HG02943 (cell line): ENCODE results near the gene STH.

Experiments
- ATAC-seq: cut with Tn5 transposase; IDR thresholded peaks from one replicate; pipeline ENCODE4 v1.9.1; 2021; ENCODE audit warnings: mild to moderate bottlenecking, low read depth, moderate library complexity; ENCODE audit not compliant: unreplicated experiment

Gene STH

DNA sequence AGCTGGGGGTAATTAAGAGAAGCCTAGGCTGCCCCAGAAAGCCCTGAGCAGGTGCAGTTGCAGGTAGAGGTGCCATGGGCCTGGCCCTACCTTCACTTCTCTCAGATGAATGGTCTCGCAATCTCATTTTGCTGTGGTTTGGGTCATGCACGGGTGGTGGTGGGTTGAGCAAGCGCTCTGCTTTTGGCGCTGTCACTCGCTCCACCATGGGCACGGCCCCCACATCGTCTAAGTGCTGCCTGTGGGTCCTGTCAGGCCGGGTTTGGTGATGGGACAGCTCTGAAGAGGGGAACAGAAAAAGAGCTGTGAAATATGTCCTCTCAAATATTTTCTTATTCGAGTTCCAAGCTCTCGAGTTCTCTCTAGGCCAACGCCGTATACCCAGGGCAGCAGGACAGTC lies 39.9 kb downstream of the STH start:
- no peak for ATAC-seq

GRCh38 chr17:46039592-46040186 lies 40.6 kb downstream of the STH start:
- no peak for ATAC-seq

- no peak for ATAC-seq
These were observed 43.2 kb downstream of the STH start for GRCh38 chr17:46042246-46042645.

GRCh38 chr17:46042925-46043324 lies 43.9 kb downstream of the STH start:
- no peak for ATAC-seq

- ATAC-seq: no peak
These were observed 44.6 kb downstream of the STH start for GRCh38 chr17:46043606-46044005.

DNA sequence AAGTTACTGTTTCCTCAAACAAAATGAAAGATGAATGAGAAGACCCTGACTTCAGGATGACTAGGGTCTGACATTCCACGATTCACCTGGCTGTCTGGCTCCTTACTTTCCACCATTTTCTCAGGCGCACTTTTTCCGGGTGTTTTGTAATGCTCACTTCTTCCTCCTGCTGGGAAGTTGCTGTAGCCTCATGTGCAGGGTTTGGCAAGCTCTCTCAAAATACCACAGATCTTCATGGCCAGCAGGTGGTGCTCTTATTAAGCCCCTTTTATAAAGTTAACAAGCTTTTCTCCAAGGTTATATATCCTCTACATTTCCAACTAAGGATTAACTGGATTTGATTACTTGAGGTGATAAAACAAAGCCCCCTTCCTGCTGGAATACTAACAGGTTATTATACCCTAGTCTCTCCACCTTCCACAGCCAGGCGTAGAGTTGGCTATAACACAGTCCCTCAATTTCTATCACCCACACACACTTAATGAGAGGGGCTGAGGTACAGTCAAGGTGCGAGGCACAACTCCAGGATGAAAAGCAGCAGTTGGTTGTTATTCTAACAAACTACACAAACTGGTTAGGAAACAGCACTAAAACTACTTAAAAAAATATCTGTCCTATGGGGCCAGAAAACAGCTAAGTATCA lies 45.4 kb downstream of the STH start:
- no peak for ATAC-seq

GRCh38 chr17:46044989-46045388 lies 45.9 kb downstream of the STH start:
- no peak for ATAC-seq

DNA sequence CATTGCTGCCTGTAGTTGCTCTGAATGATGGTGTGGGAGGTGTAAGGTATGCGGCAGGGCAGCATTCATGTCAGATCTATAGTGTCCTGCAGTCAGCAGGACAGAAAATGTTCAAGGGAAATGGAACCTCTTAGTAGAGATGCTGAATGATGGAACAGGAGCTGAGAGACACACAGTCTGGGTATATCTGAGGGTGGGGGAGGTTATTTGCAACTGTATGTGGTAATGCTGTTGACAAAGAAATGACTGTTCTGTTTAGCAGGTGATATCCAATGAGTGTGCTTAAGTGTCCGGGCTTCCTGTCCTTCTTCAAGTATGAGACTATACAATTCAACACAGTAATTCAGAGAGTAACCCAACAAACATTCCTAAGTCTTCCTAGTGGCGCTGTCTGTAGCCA lies 46.6 kb downstream of the STH start:
- ATAC-seq: no peak

DNA sequence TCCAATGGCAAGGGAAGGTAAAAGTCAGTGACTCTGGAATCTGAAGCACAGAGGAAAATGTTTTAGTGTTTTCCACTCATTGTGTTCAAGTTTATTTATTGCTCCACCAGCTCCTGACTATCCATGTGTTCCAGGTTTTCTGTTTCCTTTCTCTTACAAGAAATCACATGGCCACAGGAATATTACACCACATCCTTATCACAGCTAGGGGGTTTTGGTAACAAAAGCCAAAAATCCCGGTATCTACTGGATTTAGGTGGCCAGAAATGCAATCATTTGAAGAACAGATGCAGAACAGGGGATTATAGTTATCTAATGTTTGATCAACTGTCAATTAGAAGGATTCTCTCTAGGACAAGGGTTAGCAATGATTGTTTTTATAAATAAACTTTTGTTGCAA lies 47.9 kb downstream of the STH start:
- ATAC-seq: no peak

DNA sequence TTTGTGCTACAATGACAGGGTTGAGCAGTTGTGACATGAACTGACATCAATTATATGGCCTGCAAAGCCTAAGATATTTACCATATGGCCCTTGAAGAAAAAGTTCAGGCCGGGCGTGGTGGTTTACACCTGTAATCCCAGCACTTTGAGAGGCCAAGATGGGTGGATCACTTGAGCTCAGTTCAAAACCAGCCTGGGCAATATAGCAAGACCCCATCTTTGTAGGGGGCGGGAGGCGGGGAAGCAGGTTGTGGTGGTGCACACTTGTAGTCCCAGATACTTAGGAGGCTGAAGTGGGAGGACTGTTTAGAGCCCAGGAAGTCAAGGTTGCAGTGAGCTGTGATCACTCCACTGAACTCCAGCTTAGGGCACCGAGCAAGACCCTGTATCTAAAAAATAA lies 48.3 kb downstream of the STH start:
- ATAC-seq: no peak

DNA sequence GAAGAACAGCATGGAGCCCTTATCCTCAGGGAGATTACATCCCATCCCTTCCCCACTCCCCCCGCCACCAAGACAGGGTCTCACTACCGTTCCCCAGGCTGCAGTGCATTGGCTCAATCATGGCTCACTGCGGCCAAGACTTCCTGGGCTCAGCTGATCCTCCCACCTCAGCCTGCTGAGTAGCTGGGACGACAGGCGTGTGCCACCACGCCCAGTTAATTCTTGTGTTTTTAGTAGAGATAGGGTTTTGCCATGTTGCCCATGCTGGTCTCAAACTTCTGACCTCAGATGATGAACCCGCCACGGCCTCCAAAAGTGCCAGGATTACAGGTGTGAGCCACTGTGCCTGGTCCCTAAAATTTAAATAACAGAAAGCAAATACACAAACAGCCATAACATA lies 48.8 kb downstream of the STH start:
- no peak for ATAC-seq
